Right lobe of liver (tissue), 4 donors: ENCODE measurements around the gene MTM1.

Experiments
- POLR2A ChIP-seq: fragments of 450-650 bp; IDR thresholded peaks from one replicate; pipeline ENCODE4 v1.6.1; 2017; ENCODE audit warnings: antibody characterized with exemption, mild to moderate bottlenecking
- TF ChIP-seq, protein P1 (sequence below), 4 donors: fragments of 200-600 bp in 3 of 4; fragments of 450-650 bp in 1 of 4; IDR thresholded peaks; one replicate each; pipeline versions ENCODE4 v1.5.1 to v1.8.0; 2016 to 2022; ENCODE audit warnings: antibody characterized with exemption in 4 of 4, mild to moderate bottlenecking in 2 of 4
- donor health status: DM: no; HTN: no; CAD: no.
- donor health status: DM: no; HTN: no; CAD: no.
- donor health status: DM: no; HTN: yes; CAD: no.

DNA sequence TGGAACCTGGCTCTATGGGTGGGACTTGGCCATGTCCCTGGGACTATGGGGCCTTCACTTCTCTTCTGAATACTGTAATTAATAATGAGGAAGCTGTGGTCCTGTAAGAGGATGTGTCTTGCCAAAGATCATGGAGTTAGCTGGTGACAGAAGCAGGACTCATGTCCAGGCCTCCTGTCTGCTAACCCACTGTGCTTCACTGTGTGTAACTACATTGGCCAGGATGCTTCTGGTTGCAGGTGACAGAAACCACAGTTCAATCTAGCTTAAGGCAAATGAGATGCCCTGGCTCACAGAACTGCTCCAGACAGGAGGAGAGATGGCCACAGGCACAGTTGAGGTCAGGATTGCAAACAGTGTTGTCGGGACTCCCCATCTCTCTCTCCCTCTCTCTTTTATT is 127.9 kb downstream of the MTM1 start:
- TF ChIP-seq POLR2A = no peak
- TF ChIP-seq, protein P1, sequence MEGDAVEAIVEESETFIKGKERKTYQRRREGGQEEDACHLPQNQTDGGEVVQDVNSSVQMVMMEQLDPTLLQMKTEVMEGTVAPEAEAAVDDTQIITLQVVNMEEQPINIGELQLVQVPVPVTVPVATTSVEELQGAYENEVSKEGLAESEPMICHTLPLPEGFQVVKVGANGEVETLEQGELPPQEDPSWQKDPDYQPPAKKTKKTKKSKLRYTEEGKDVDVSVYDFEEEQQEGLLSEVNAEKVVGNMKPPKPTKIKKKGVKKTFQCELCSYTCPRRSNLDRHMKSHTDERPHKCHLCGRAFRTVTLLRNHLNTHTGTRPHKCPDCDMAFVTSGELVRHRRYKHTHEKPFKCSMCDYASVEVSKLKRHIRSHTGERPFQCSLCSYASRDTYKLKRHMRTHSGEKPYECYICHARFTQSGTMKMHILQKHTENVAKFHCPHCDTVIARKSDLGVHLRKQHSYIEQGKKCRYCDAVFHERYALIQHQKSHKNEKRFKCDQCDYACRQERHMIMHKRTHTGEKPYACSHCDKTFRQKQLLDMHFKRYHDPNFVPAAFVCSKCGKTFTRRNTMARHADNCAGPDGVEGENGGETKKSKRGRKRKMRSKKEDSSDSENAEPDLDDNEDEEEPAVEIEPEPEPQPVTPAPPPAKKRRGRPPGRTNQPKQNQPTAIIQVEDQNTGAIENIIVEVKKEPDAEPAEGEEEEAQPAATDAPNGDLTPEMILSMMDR (IDR thresholded peaks at IDR 0.05) = no peak
